ENCODE results near the gene TTC23L.

- TF ChIP-seq POLR2A (IDR thresholded peaks at IDR 0.05; ENCODE audit: low read length), result no peak
- no peak for TF ChIP-seq USF2 (IDR thresholded peaks at IDR 0.05)
- TF ChIP-seq HOXB5 (CRISPR knock-in tag; IDR thresholded peaks at IDR 0.05), result no peak
- no peak for TF ChIP-seq CTCF (IDR thresholded peaks at IDR 0.05)
- TF ChIP-seq REST (IDR thresholded peaks at IDR 0.05), result no peak
- no peak for TF ChIP-seq FOSL2 (IDR thresholded peaks at IDR 0.05)
- TF ChIP-seq FOSL2 (CRISPR knock-in tag; IDR thresholded peaks at IDR 0.05), result no peak
- no peak for TF ChIP-seq ESRRA (IDR thresholded peaks at IDR 0.05; ENCODE audit: borderline replicate concordance, low read length)
- no peak for TF ChIP-seq JUNB (IDR thresholded peaks at IDR 0.05)
- TF ChIP-seq CHD2 (IDR thresholded peaks at IDR 0.05; ENCODE audit: low read length, partially characterized antibody), result no peak
These were observed 10.3 kb downstream of the TTC23L start for GRCh38 chr5:34849253-34849652.
